ENCODE data around the gene KDM7A. TPM values are rescaled to one million over a fixed set of nuclear protein-coding genes. Genes with fewer than 3 reads are reported as not detected.

KDM7A gene
- total and polyA plus RNA-seq, 2 of the 4 experiments (the other 2 are of a cell fraction), result 1.5 to 2.3 TPM

- Histone ChIP-seq H2BK120ac (ENCODE audit: low read depth, low read length) (no peak overlapping the region), H3K9me3 (ENCODE audit: control insufficient read depth, insufficient read depth, low read length) (no peaks in the 10 kb centered on the region), H2BK5ac (ENCODE audit: low read depth, low read length, poor library complexity, severe bottlenecking) (no peak overlapping the region), H3K9ac (ENCODE audit: low read depth, low read length) (no peak overlapping the region), H2BK20ac (ENCODE audit: low read depth, low read length) (no peak overlapping the region), H3K14ac (replicated peaks; ENCODE audit: low read depth, low read length) (no peak overlapping the region), H2BK15ac (ENCODE audit: low read depth, low read length) (no peak overlapping the region), H3K9me1 (ENCODE audit: insufficient read depth, low read length) (peaks cover 16% of the 10 kb centered on the region), H3K18ac (ENCODE audit: low read depth, low read length) (no peak overlapping the region), H2AK9ac (replicated peaks; ENCODE audit: low read depth, low read length, poor library complexity) (no peak overlapping the region), H3K36me3 (ENCODE audit: control insufficient read depth, insufficient read depth, low read length) (peaks cover 11% of the 10 kb centered on the region), H3K56ac (ENCODE audit: extremely low read depth, insufficient read depth, low read length) (no peak overlapping the region), H3K4me3 (ENCODE audit: insufficient read depth, low read depth, low read length) (no peak overlapping the region), H4K20me1 (ENCODE audit: insufficient read depth, low read length) (no peaks in the 10 kb centered on the region), H3K27ac (ENCODE audit: insufficient read depth, low read length) (no peak overlapping the region), H3K27me3 (ENCODE audit: control insufficient read depth, insufficient read depth, low read length) (no peaks in the 10 kb centered on the region), H4K8ac (ENCODE audit: low read depth in 2 of 2, low read length in 2 of 2) (no peak overlapping the region), H3K23ac (ENCODE audit: low read depth, low read length) (no peak overlapping the region), H4K91ac (ENCODE audit: insufficient read depth, low read depth, low read length) (no peak overlapping the region), H3K4me2 (ENCODE audit: low read depth, low read length) (no peak overlapping the region), H2AK5ac (ENCODE audit: low read depth, low read length) (no peak overlapping the region), H3K4me1 (ENCODE audit: control insufficient read depth, insufficient read depth, low read length) (peaks cover 15% of the 10 kb centered on the region), H3K79me1 (ENCODE audit: low read depth in 1 of 2, low read length in 2 of 2) (peaks cover 0 to 14% of the 10 kb centered on the region in 2 experiments; a peak in 1 of 4 replicates), H4K5ac (ENCODE audit: low read depth, low read length) (no peak overlapping the region), H3K4ac (ENCODE audit: low read depth, low read length) (no peak overlapping the region), H2AFZ (replicated peaks; ENCODE audit: low read length, poor library complexity) (no peak overlapping the region)
- BruUV-seq (replicated peaks), result no TSS peak
- ChIA-PET POLR2A (ENCODE audit: unreplicated experiment) (no interaction called here), CTCF (no interaction called here)
- DNase-seq (no peak), ATAC-seq (ENCODE audit: low read depth) (no peak)
- dilution Hi-C loops (cut with HindIII; ENCODE audit: low sequenced_read_pairs, unreplicated experiment), result no loop called here
- intact Hi-C loops (cut with micrococcal nuclease), result no loop called here
- WGBS, 2 experiments (ENCODE audit: extremely low coverage in 2 of 2, insufficient read length in 1 of 2), result no CpG with 5 or more reads among the region's 7 CpGs
- in situ Hi-C loops (cut with MboI; ENCODE audit: low sequenced_read_pairs), result no loop called here
- TF ChIP-seq BHLHE40 (IDR thresholded peaks at IDR 0.05; ENCODE audit: low read depth, low read length) (no peak), SMC3 (IDR thresholded peaks at IDR 0.05; ENCODE audit: low read depth, low read length) (no peak), CTCF (conservative IDR thresholded peaks at IDR 0.05; ENCODE audit: low read depth, low read length) (no peak), CHD1 (IDR thresholded peaks at IDR 0.05; ENCODE audit: low read depth, low read length) (no peak), FOS (IDR thresholded peaks at IDR 0.05; ENCODE audit: low read depth, low read length) (no peak), MAFK (IDR thresholded peaks at IDR 0.05; ENCODE audit: low read depth, low read length) (no peak)
These were observed 137.7 kb downstream of the KDM7A start for GRCh38 chr7:140039066-140039465.
